Breast epithelium (tissue), 4 donors: Measurements from ENCODE around the gene PATJ. TPM values are rescaled to one million over a fixed set of nuclear protein-coding genes. Genes with fewer than 3 reads are reported as not detected.

Source experiments
- DNase-seq, 2 donors: peaks; one replicate each; pipeline ENCODE4 v3.0.0-alpha.2; 2019; ENCODE audit warnings: low spot score in 2 of 2
- H3K27ac ChIP-seq, 2 donors: fragments of 200-600 bp; sonication (generic) in 1 of 2; one replicate each; pipeline ENCODE4 v1.5.1; 2016 to 2019; ENCODE audit warnings: mild to moderate bottlenecking in 1 of 2
- H3K27me3 ChIP-seq, 2 donors: fragments of 200-600 bp; sonication (generic) in 1 of 2; one replicate each; pipeline versions ENCODE4 v1.5.1 to v1.6.0; 2017 to 2019; ENCODE audit warnings: control low read depth in 1 of 2, mild to moderate bottlenecking in 1 of 2
- H3K36me3 ChIP-seq: fragments of 200-600 bp; one replicate; pipeline ENCODE4 v1.5.1; 2019
- H3K4me1 ChIP-seq, 2 donors: fragments of 200-600 bp; sonication (generic); one replicate each; pipeline ENCODE4 v1.5.1; 2016 to 2019; ENCODE audit warnings: control low read depth in 1 of 2
- H3K4me3 ChIP-seq, 3 donors: fragments of 200-600 bp; sonication (generic); 1 replicate in 2 of 3; 2 replicates in 1 of 3; pipeline ENCODE4 v1.5.1; 2016 to 2019; ENCODE audit warnings: mild to moderate bottlenecking in 3 of 3, moderate library complexity in 2 of 3
- H3K9me3 ChIP-seq, 2 donors: fragments of 200-600 bp; sonication (generic) in 1 of 2; one replicate each; pipeline ENCODE4 v1.5.1; 2016 to 2019; ENCODE audit warnings: control low read depth in 1 of 2
- CTCF ChIP-seq, 3 donors: fragments of 450-650 bp; IDR thresholded peaks; one replicate each; pipeline ENCODE4 v1.5.1; 2016 to 2017; ENCODE audit warnings: antibody characterized with exemption in 3 of 3, mild to moderate bottlenecking in 3 of 3, moderate library complexity in 3 of 3
- POLR2A ChIP-seq: fragments of 450-650 bp; IDR thresholded peaks from one replicate; pipeline ENCODE4 v1.6.1; 2016; ENCODE audit warnings: antibody characterized with exemption, mild to moderate bottlenecking, moderate library complexity
- POLR2AphosphoS5 ChIP-seq, 3 donors: sonication (generic); formaldehyde crosslinking; IDR thresholded peaks; one replicate each; pipeline ENCODE4 v1.6.1; 2017; ENCODE audit warnings: antibody characterized with exemption in 3 of 3
- intact Hi-C: fragments of 100-400 bp; cut with DNase I; formaldehyde crosslinking; loops from one replicate; pipeline ENCODE4 v1.15.1; 2023; ENCODE audit warnings: low total_unique reads
- total RNA-seq, 3 donors: library from RNA; depleted of rRNA; stranded (reverse); fragments of >200 nt; gene quantifications; one replicate each; pipeline ENCODE4 v1.1.0, GENCODE V29; 2016

PATJ gene
- total RNA-seq, 3 donors from 2014 or later: 20.8 to 193 (median 129) TPM

- Histone ChIP-seq H3K9me3 (no peaks in the 10 kb centered on the region), H3K27ac (no peak overlapping the region), H3K4me1 (no peaks in the 10 kb centered on the region), H3K27me3 (no peaks in the 10 kb centered on the region), H3K4me3 (no peak overlapping the region), H3K36me3 (no peaks in the 10 kb centered on the region)
- intact Hi-C loops: no loop called here
- no peak for DNase-seq
- TF ChIP-seq POLR2AphosphoS5 (IDR thresholded peaks at IDR 0.05) (no peak), CTCF (IDR thresholded peaks at IDR 0.05) (no peak), POLR2A (no peak)
Measured at GRCh38 chr1:62187548-62187947, 445.3 kb downstream of the PATJ start.

- intact Hi-C loops: no loop called here
- Histone ChIP-seq H3K4me3 (no peak overlapping the region), H3K27ac (no peak overlapping the region), H3K4me1 (no peaks in the 10 kb centered on the region), H3K9me3 (no peaks in the 10 kb centered on the region), H3K36me3 (no peaks in the 10 kb centered on the region), H3K27me3 (no peaks in the 10 kb centered on the region)
- no peak for TF ChIP-seq POLR2AphosphoS5 (IDR thresholded peaks at IDR 0.05)
- no peak for TF ChIP-seq CTCF (IDR thresholded peaks at IDR 0.05)
- no peak for TF ChIP-seq POLR2A
- no peak for DNase-seq
Measured at GRCh38 chr1:62188111-62188510, 445.8 kb downstream of the PATJ start.

DNA sequence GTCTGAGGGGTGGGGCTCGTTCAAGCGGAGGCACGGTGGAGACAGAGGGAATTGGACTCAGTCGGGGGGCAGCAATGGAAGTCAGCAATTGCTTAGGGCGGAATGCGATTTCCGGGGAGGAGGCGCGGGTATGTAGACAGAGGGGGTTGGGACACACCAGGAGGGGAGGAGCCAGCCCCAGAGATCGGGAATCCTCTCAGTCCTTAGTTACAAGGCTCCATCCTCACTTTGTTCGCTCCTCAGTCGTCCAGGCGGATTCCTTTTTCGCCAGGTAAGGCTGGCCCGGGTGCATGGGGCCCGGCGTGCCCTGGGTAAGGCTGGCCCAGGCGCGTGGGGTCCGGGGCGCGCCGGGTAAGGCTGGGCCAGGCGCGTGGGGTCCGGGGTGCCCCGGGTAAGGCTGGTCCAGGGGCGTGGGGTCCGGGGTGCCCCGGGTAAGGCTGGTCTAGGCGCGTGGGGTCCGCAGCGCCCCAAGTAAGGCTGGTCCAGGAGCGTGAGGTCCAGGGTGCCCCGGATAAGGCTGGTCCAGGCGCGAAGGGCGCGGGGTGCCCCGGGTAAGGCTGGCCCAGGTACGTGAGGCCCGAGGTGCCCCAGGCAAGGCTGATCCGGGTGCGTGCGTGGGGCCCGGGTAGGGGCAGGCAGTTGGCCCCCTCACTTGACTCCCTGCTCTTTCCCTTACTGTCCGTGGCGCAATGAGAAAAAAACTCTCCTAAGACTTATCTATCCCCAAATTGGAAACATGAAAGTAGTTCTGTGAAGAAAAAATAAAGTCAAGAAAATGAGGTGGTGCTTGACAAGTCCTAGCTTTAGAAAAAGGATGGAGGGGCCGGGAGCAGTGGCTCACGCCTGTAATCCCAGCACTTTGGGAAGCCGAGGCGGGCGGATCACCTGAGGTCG is 452.6 kb downstream of the PATJ start, which contains the start of gene L1TD1:
Gene L1TD1, plus strand, starts transcription at position 199 of the 894 bp plus-strand sequence. CDS start 11,780 bp downstream, outside the sequence.
- H3K27ac ChIP-seq: peak within 1 kb of the TSS in 1 of 2 donors; percentile 7
- TF ChIP-seq POLR2A: no peak
- H3K4me3 ChIP-seq: peak within 1 kb of the TSS in 2 of 3 donors; percentile 41 to 58
- H3K9me3 ChIP-seq: no peaks in the 10 kb centered on the region
- peaks cover 3 to 13% of the 10 kb centered on the region in 2 donors for H3K27me3 ChIP-seq
- no peaks in the 10 kb centered on the region for H3K36me3 ChIP-seq
- intact Hi-C loops: no loop called here
- no peak for DNase-seq
- H3K4me1 ChIP-seq: no peaks in the 10 kb centered on the region

DNA sequence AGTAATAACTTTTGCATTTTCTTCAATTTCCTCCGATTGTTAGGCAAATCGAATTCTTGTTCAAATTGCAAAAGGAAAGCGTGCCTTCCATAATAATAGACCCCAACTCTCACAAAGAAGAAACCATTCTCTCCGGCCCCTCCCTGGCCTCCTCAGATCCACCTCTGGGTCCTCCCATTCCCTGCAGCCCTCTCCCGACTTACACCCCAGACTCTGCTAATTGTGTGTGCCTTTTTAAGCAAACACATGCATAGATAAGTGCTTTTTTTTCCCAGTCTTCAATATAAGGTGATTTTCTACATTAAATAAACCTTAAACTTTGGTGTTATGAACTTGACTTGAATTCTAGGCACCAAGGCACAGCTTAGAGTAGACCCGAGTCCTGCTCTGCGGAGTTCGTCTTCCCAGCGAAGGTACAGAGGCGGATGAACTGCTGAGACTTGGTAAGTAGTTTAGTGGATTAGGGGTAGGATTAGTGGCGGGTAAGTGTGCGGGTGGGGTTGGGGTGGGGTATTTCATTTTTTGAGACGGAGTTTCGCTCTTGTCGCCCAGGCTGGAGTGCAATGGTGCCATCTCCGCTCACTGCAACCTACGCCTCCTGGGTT is 453.9 kb downstream of the PATJ start:
- no peaks in the 10 kb centered on the region for H3K4me1 ChIP-seq
- intact Hi-C loops: no loop called here
- DNase-seq: no peak
- no peaks in the 10 kb centered on the region for H3K36me3 ChIP-seq
- no peak overlapping the region for H3K27ac ChIP-seq
- H3K9me3 ChIP-seq: no peaks in the 10 kb centered on the region
- peaks cover 3 to 13% of the 10 kb centered on the region in 2 donors for H3K27me3 ChIP-seq
- H3K4me3 ChIP-seq: no peak overlapping the region
- TF ChIP-seq POLR2A (no peak), CTCF (IDR thresholded peaks at IDR 0.05) (no peak), POLR2AphosphoS5 (IDR thresholded peaks at IDR 0.05) (no peak)

GRCh38 chr1:62198069-62198780 is 455.9 kb downstream of the PATJ start:
- intact Hi-C loops: no loop called here
- Histone ChIP-seq H3K27me3 (peaks cover 3 to 13% of the 10 kb centered on the region in 2 donors), H3K9me3 (no peaks in the 10 kb centered on the region), H3K4me3 (no peak overlapping the region), H3K36me3 (no peaks in the 10 kb centered on the region), H3K4me1 (no peaks in the 10 kb centered on the region), H3K27ac (no peak overlapping the region)
- TF ChIP-seq POLR2A (no peak), CTCF (IDR thresholded peaks at IDR 0.05) (no peak), POLR2AphosphoS5 (IDR thresholded peaks at IDR 0.05) (no peak)
- DNase-seq: no peak
